Effector memory CD8-positive, alpha-beta T cell (primary cell): ENCODE data around the gene NRDE2.
"Not testable (repeated sequence)": the region's sequence is repeated elsewhere in the genome, so short reads cannot be mapped to it uniquely, and the experiment has no call there.

Experiments used
- ATAC-seq: fragments of 150-1000 bp; cut with Tn5 transposase; replicated peaks from 2 replicates; pipeline ENCODE4 v1.10.0; 2021; ENCODE audit warnings: mild to moderate bottlenecking, moderate library complexity
- DNase-seq, 3 experiments: peaks; one replicate each; pipeline ENCODE4 v3.0.0; 2021
- H3K27ac Mint-ChIP-seq, 2 donors: one replicate each; pipeline ENCODE4 v1.8.0; 2022; ENCODE audit warnings: mild to moderate bottlenecking in 2 of 2, mixed read lengths in 2 of 2, moderate library complexity in 2 of 2
- H3K27me3 Mint-ChIP-seq, 2 donors: one replicate each; pipeline ENCODE4 v1.8.0; 2022; ENCODE audit warnings: mixed read lengths in 2 of 2
- H3K36me3 Mint-ChIP-seq: one replicate; pipeline ENCODE4 v1.8.0; 2022; ENCODE audit warnings: mild to moderate bottlenecking, moderate library complexity, mixed read lengths; ENCODE audit not compliant: insufficient read depth
- H3K4me1 Mint-ChIP-seq, 2 donors: one replicate each; pipeline ENCODE4 v1.8.0; 2022; ENCODE audit warnings: low read depth in 2 of 2, mixed read lengths in 2 of 2
- H3K4me3 Mint-ChIP-seq, 2 donors: one replicate each; pipeline ENCODE4 v1.8.0; 2022; ENCODE audit warnings: mild to moderate bottlenecking in 2 of 2, mixed read lengths in 2 of 2, moderate library complexity in 2 of 2
- H3K9me3 Mint-ChIP-seq, 2 donors: one replicate each; pipeline ENCODE4 v1.8.0; 2022; ENCODE audit warnings: mixed read lengths in 2 of 2

Gene NRDE2

GRCh38 chr14:90355540-90356518 lies 24.1 kb upstream of the NRDE2 start:
- H3K4me1 Mint-ChIP-seq, result no peaks in the 10 kb centered on the region
- DNase-seq, result no peak
- ATAC-seq, result no peak
- H3K27me3 Mint-ChIP-seq, result peaks cover 7 to 20% of the 10 kb centered on the region in 2 donors
- H3K27ac Mint-ChIP-seq, result no peak overlapping the region
- H3K36me3 Mint-ChIP-seq, result no peaks in the 10 kb centered on the region
- no peaks in the 10 kb centered on the region for H3K9me3 Mint-ChIP-seq
- H3K4me3 Mint-ChIP-seq, result no peak overlapping the region

- H3K4me3 Mint-ChIP-seq, result no peak overlapping the region
- H3K27ac Mint-ChIP-seq, result no peak overlapping the region
- peaks cover 10 to 19% of the 10 kb centered on the region in 2 donors for H3K27me3 Mint-ChIP-seq
- H3K9me3 Mint-ChIP-seq, result no peaks in the 10 kb centered on the region
- ATAC-seq (no peak), DNase-seq (no peak)
- H3K36me3 Mint-ChIP-seq, result no peaks in the 10 kb centered on the region
- no peaks in the 10 kb centered on the region for H3K4me1 Mint-ChIP-seq
Measured at GRCh38 chr14:90354551-90355298, 23.0 kb upstream of the NRDE2 start.

GRCh38 chr14:90349739-90350138 lies 18.0 kb upstream of the NRDE2 start:
- Mint-ChIP-seq H3K4me3 (no peak overlapping the region), H3K36me3 (no peaks in the 10 kb centered on the region), H3K27me3 (peaks cover 1 to 7% of the 10 kb centered on the region in 2 donors), H3K27ac (no peak overlapping the region), H3K9me3 (no peaks in the 10 kb centered on the region), H3K4me1 (no peaks in the 10 kb centered on the region)
- DNase-seq (no peak), ATAC-seq (no peak)

- Mint-ChIP-seq H3K27ac (no peak overlapping the region), H3K4me1 (no peaks in the 10 kb centered on the region), H3K36me3 (no peaks in the 10 kb centered on the region), H3K4me3 (no peak overlapping the region), H3K27me3 (peaks cover 0 to 7% of the 10 kb centered on the region in 2 donors), H3K9me3 (no peaks in the 10 kb centered on the region)
- ATAC-seq (no peak), DNase-seq (no peak)
Measured at GRCh38 chr14:90348270-90348669, 16.5 kb upstream of the NRDE2 start.

- ATAC-seq (no peak), DNase-seq (no peak)
- Mint-ChIP-seq H3K27ac (no peak overlapping the region), H3K4me1 (no peaks in the 10 kb centered on the region), H3K36me3 (no peaks in the 10 kb centered on the region), H3K27me3 (peaks cover 4 to 13% of the 10 kb centered on the region in 2 donors), H3K4me3 (no peak overlapping the region), H3K9me3 (no peaks in the 10 kb centered on the region)
Measured at GRCh38 chr14:90345239-90345557, 13.5 kb upstream of the NRDE2 start.

GRCh38 chr14:90344331-90345238 lies 12.8 kb upstream of the NRDE2 start:
- no peaks in the 10 kb centered on the region for H3K9me3 Mint-ChIP-seq
- ATAC-seq, result no peak
- H3K27ac Mint-ChIP-seq, result no peak overlapping the region
- H3K27me3 Mint-ChIP-seq, result peaks cover 10 to 13% of the 10 kb centered on the region in 2 donors
- DNase-seq, result no peak
- H3K4me1 Mint-ChIP-seq, result no peaks in the 10 kb centered on the region
- no peaks in the 10 kb centered on the region for H3K36me3 Mint-ChIP-seq
- H3K4me3 Mint-ChIP-seq, result no peak overlapping the region

GRCh38 chr14:90342327-90342726 lies 10.6 kb upstream of the NRDE2 start:
- DNase-seq (no peak), ATAC-seq (no peak)
- H3K36me3 Mint-ChIP-seq, result no peaks in the 10 kb centered on the region
- H3K4me3 Mint-ChIP-seq, result no peak overlapping the region
- H3K9me3 Mint-ChIP-seq, result no peaks in the 10 kb centered on the region
- H3K4me1 Mint-ChIP-seq, result no peaks in the 10 kb centered on the region
- H3K27me3 Mint-ChIP-seq, result peaks cover 31% of the 10 kb centered on the region in 2 donors
- H3K27ac Mint-ChIP-seq, result no peak overlapping the region

- Mint-ChIP-seq H3K9me3 (no peaks in the 10 kb centered on the region), H3K4me1 (no peaks in the 10 kb centered on the region), H3K27me3 (peaks cover 36% of the 10 kb centered on the region in 2 donors), H3K36me3 (no peaks in the 10 kb centered on the region), H3K4me3 (no peak overlapping the region), H3K27ac (peak overlapping the region in 1 of 2 donors; percentile 6)
- DNase-seq (no peak), ATAC-seq (no peak)
Measured at GRCh38 chr14:90341784-90342183, 10.0 kb upstream of the NRDE2 start.

- not testable (repeated sequence) for H3K36me3 Mint-ChIP-seq, H3K4me1 Mint-ChIP-seq, ATAC-seq, H3K4me3 Mint-ChIP-seq, H3K9me3 Mint-ChIP-seq, DNase-seq
- Mint-ChIP-seq H3K27me3 (peaks cover 42% of the 10 kb centered on the region in 2 donors), H3K27ac (peak overlapping the region in 1 of 2 donors; percentile 6)
Measured at GRCh38 chr14:90341232-90341631, 9.5 kb upstream of the NRDE2 start.

- Mint-ChIP-seq H3K27me3 (peaks cover 54 to 55% of the 10 kb centered on the region in 2 donors), H3K4me3 (no peak overlapping the region), H3K27ac (no peak overlapping the region), H3K9me3 (no peaks in the 10 kb centered on the region), H3K4me1 (peaks cover 3 to 7% of the 10 kb centered on the region in 2 donors), H3K36me3 (peaks cover 2% of the 10 kb centered on the region)
- DNase-seq (no peak), ATAC-seq (no peak)
Measured at GRCh38 chr14:90336985-90337384, 5.2 kb upstream of the NRDE2 start.

GRCh38 chr14:90336401-90336800 lies 4.7 kb upstream of the NRDE2 start:
- DNase-seq, result no peak
- Mint-ChIP-seq H3K27ac (no peak overlapping the region), H3K4me1 (peaks cover 7 to 13% of the 10 kb centered on the region in 2 donors), H3K36me3 (peaks cover 7% of the 10 kb centered on the region), H3K4me3 (no peak overlapping the region), H3K27me3 (peaks cover 54 to 55% of the 10 kb centered on the region in 2 donors), H3K9me3 (no peaks in the 10 kb centered on the region)
- no peak for ATAC-seq

GRCh38 chr14:90332271-90332584 lies 487 bp upstream of the NRDE2 start:
- H3K27ac Mint-ChIP-seq, result peak overlapping the region; percentile 96 to 97
- H3K4me1 Mint-ChIP-seq, result peaks cover 23 to 33% of the 10 kb centered on the region in 2 donors
- peaks cover 19% of the 10 kb centered on the region for H3K36me3 Mint-ChIP-seq
- H3K27me3 Mint-ChIP-seq, result peaks cover 22 to 29% of the 10 kb centered on the region in 2 donors
- DNase-seq, result no peak
- ATAC-seq, result peak; percentile 16
- H3K9me3 Mint-ChIP-seq, result no peaks in the 10 kb centered on the region
- peak overlapping the region; percentile 91 to 93 for H3K4me3 Mint-ChIP-seq
